Measurements from ENCODE around the gene NFIC.

The NFIC gene

DNA sequence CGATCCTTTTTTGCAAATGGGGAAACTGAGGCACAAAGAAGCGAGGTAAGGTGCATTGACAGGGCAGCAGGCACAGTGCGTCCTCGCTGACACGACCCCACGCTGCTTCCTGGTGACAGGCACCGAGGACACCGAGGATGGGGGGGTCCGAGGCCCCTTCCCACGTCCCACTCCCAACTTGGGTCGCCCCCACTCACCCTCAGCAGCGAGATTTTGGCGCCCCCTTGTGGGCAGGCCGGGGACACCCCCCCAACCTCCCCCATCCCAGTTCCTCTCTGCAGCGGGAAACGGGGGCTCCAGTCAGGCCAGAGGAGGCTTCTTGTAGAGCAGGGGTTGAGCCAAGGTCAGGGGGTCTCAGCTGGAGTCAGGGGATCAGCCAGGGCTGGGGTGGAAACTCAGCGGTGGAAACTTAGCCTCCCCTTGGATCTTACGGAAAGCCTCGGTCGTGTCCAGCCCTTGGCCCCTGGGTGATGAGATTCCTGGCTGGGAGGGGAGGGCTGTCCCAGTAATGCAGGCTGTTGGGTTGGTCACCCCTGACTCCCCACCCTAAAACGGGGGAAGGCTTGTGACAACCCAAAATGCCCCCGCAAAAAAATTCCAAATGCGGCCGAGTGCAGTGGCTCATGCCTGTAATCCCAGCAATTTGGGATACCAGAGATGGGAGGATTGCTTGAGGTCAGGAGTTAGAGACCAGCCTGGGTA lies 105.7 kb downstream of the NFIC start:
- no peak for DNase-seq

DNA sequence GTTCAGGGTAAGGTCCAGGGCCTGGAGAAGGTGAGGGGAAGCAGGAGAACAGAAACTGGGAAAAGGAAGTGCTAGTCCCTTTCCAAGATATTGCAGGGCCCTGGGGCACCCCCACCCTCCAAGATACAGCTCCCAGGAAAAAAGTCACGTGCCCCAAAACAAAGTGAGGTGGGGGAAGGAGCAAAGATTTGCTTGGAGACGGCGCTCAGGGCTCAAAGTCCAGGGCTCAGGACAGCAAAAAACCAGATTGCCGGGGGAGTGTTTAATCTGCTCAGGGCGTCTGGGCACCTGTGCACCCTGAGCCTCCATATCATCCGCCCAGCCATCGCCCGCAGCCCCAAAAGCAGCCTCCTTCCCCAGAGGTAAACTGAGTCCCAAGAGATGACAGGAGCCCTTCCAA lies 107.6 kb downstream of the NFIC start:
- no peak for DNase-seq

DNA sequence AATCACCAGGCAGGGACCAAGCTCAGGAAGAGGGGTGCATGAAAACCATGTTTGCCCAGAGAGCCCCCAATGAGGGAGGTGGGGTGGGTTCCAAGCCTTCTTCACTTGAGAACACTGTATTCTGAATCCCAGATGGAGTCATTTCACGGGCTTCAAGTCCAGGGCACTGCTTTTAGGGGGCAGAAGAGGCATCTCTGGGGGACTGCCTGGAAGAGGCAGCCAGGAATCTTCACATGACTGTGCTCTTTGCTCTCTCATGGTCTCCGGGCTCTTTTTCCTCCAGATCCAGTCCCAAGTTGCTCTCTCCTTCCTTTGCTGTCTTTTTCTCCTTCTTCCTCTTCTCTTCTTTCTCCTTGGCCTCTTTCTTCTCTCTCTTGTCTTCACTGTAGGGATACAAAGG lies 108.2 kb downstream of the NFIC start:
- no peak for DNase-seq

DNA sequence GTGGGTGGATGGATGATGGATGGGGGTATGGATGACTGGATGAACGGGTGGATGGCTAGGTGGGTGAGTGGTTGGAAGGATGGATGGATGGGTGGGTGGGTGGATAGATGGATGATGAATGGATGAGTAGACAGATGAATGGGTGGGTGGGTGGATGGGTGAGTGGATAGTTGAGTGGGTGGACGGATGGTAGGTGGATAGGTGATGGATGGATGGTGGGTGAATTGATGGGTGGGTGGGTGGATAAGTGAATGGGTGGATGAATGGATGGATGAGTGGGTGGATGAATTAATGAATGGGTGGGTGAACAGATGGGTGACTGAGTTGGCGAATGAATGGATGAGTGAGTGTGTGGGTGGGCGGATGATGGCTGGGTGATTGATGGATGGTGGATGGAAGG lies 109.1 kb downstream of the NFIC start:
- no peak for DNase-seq

DNA sequence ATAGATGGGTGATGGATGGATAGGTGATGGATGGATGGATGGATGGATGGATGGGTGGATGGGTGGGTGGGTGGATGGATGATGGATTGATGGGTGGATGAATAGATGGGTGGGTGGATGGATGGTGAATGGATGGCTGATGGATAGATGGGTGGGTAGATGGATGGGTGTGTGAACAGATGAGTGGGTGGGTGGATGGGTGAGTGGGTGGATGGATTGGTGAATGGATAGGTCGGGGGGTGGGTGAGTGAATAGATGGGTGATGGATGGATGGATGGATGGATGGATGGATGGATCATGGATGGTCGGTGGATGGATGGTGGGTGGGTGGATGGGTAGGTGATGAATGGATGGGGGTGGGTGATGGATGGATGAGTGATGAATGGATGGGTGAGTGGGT lies 110.4 kb downstream of the NFIC start:
- DNase-seq = no peak

DNA sequence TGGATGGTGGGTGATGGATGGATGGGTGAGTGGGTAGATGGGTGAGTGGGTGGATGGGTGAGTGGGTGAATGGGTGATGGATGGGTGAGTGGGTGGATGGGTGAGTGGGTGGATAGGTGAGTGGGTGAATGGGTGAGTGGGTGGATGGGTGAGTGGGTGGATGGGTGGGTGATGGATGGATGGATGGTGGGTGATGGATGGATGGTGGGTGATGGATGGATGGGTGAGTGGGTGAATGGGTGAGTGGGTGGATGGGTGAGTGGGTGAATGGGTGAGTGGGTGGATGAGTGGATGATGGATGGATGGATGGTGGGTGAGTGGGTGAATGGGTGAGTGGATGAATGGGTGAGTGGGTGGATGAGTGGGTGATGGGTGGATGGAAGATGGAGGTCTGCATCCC lies 111.1 kb downstream of the NFIC start:
- no peak for DNase-seq

DNA sequence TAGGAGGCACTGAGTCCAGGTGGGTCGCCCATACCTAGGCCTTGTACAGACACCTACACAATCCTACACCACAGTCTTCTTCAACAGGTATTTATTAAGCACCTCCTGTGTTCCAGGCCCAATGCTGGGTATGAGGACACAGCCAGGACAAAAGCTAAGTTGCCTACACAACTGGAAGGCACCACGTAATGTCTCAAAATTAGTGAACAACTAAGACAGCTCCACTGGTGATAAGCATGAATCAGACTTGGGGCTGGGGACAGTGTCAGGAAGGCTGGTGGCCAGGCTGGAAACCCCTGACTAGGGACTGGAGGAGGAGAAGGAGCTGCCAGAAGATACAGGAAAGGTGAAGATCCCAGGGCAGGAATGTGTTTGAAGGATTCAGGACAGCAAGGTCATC lies 111.6 kb downstream of the NFIC start:
- DNase-seq = no peak

DNA sequence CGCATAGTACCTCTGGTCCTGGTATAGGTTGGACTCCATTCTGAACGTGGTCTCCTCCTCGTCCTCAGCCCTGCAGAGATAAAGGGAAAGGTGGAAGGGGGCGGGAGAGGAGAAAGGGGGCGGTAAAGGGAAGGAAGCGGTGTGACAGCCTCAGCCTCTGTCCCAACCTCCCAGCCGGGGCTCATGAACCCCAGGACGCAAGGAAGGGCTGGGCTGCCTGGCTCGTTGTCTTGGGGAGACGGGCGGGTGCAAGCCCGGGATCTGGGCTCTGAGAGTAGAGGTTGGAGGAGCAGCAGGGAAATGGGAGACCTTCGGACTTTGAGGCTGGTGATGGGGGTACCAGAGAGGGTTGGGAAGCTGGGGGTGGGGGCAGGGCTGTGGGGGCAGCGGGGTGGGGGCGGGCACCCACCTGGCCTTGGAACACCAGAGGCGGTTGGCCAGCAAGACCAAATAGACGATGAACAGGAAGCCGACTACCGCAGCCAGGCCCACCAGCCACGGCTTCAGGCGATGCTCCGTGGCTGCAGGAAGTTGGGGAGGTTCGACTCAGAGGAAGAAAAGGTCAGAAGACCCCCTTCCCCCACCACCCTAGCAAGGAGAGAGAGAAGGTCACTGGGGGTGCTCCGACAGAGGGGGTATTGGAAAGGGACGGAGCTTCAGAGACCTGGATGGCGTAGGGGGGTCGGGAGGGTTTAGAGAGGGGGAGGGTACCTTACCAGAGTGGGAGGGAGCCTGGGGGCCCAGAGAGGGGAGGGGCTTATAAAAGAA lies 112.2 kb downstream of the NFIC start:
- DNase-seq = no peak

DNA sequence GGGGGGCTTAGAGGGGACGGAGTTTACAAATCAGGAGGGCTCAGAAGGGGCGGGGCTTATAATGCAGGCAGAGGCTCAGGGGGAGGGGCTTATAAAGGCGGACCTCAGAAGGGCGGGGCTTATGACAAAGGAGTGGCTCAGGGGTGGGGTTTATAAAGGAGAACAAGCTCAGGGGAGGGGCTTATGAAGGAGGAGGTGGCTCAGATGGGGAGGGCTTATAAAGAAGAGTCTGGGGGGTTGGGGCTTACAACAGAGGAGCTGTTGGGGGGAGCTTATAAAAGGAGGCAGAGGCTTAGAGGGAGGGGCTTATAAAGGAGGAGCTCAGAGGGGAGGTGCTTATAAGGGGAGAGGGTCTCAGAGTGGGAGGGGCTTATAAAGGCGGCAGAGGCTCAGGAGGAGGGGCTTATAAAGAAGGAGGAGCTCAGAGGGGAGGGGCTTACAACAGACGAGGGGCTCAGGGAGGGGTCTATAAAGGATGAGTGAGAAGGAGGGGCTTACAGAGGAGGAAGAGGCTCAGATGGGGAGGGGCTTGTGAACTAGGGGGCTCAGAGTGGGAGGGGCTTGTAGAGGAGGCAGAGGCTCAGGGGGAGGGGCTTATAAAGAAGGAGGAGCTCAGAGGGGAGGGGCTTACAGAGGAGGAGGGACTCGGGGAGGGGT lies 112.9 kb downstream of the NFIC start:
- DNase-seq = no peak

DNA sequence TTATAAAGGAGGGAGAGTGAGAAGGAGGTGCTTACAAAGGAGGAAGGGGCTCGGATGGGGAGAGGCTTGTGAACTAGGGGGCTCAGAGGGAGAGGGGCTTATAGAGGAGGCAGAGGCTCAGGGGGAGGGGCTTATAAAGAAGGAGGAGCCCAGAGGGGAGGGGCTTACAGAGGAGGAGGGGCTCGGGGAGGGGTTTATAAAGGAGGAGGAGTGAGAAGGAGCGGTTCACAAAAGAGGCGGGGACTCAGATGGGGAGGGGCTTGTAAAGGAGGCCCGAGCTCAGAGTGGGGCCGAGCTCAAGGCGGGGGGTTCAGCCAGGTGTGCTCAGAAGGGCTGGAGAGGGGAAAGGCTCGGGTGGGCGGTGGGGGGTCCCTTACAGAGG lies 113.4 kb downstream of the NFIC start:
- no peak for DNase-seq

DNA sequence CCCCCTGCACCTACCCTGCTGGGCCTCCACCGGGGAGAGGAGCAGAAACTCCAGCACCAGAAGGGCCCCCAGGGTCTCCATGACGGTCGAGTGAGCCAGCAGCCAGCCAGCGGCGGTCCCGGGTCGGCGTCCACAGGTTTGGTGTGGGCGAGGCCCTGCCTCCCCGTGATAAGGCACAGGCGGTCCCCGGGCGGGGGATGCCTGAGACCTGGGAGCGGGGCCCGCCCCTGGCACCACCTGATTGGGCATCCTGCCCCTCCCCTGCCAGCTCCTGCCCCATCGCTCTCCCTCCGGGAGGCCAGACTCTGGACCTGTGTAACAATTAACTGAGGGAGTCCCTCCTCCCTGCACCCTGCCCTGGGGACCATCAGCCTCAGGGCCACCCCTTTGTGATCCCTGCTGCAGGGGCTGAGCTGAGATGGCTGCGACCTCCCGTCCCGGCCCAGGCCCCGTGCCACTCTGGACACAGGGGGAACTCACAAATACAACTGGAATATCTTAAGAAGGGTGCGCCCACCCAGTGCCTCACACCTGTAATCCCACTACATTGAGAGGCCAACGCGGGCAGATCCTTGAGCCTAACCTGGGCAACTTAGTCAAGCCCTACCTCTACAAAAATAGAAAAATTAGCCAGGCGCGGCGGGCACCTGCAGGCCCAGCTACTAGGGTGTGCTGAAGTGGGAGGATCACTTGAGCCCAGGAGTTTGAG lies 114.2 kb downstream of the NFIC start, which contains the start of gene SMIM24:
Gene SMIM24 (minus strand): TSS at position 143 of the 709 bp plus-strand sequence. CDS start 62 bp downstream, at position 81.
- DNase-seq = no peak

DNA sequence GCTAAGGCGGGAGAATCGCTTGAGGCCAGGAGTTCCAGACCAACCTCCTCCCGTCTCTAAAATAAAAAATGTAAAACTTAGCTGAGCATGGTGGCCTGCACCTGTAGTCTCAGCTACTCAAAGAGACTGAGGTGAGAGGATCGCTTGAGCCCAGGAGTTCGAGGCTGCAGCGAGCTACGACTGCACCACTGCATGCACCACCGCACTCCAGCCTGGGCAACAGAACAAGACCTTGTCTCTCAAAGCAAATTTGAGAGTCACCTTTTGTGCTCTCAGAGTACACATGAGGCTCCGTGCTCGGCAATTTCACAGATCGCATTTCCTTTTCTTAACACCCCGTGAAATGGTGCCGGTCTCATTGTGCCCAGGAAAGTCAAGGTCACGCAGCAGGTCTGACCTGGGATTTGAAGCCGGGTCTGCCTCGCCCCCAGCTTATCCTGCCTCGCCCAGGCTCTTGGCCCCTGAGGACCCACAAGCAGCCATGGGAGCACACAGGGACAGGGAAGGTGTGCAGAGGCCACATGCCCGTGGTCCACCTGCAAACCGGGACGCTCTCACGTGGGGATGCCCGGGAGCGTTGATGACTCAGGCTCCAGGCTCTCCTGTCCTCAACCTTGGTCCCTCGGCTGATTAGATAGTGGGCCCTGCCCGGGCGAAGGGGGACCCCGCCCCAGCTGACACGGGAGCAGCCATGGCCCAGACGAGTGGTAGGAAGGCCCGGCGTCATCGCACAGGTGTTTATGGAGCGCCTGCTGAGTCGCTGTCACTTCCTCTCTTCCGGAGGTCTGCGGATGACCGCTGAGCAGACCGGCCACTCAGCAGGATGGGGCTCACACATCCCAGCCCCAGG lies 115.1 kb downstream of the NFIC start:
- no peak for DNase-seq

DNA sequence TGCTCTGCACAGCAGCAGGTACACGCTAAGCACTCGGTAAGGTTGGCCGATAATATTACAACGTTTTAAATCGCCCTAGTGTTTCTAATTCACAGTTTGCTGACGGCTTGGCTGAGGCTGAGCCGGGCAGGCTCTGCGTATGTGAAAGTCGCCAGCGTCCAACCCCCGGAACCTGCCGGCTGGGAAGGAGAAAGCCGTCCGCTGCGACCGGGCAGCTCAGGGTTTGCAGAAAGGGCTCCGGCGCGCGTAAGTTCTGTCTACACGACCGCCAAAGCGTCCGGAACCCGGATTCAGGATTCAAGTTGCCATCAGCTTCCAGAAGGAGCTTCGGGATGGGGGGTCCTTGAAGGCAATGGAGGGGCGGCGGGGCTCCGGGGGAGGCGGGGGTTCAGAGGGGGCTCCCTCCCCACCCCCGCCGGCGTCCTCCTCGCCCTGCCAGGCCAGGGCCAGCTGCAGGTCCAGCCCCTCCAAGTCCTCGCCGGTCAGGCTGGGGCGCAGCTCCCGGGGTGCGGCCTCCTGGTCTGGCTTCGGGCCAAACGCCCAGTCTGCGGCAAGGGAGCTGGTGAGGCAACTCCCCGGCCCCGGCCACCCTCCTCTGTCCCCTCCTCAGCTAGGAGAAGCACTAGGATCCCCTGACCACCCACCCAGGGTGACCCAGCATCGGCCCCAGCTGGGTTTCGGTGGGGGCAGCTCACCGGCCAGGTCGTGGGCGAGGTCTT lies 116.3 kb downstream of the NFIC start:
- no peak for DNase-seq

DNA sequence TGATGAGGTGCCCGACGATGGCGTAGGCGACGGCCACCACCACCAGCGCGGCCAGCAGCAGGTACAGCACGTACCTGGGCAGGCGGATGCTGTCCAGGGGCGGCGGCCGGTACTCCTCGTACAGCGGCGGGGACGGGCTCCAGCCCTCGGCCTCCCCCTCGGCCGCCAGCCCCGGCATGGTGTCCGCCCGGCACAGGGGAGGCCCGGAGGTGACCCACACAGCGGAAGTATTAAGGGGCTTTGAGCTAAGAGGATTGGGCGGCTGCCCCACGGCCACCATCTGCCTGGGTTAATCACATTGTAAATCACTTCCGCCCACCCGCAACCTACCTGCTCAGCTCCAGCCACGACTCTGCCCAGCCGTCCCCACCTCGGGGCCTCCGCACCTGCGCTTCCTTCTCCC lies 116.8 kb downstream of the NFIC start, which contains the start of gene SMIM44:
Gene SMIM44 (minus strand): TSS at position 216 of the 403 bp plus-strand sequence. CDS start 38 bp downstream, at position 178.
- no peak for DNase-seq

DNA sequence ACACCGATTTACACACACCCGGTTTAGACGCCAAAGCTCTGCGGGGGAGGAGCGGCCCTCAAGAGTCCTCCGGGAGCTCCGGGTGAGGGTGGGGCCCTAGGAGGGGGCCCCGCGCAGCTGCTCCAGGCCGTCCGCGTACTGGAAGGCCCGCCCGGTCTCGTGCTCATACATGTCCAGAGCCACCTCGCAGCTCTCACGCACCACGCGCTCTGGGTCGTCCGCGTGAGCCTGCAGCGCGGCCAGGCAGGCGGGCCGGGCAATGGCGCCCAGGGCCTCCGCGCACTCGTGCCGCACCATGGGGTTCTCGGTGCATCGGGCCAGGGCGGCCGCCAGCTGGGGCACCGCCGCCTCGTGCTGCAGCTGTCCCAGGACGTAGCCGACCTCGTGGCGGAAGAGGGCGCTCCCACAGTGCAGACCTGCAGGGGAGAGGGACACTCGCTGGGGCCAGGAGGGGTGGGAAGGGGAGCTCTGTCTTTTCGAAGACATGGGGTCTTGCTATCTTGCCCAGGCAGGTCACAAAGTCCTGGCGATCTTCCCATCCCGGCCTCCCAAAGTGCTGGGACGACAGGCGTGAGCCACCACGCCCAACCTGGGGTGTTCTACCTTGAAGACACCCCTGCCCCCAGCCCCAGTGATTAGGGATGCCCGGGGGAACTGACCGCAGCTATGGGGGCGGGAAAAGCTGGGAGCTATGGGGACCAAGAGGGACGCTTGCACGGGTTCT lies 125.2 kb downstream of the NFIC start:
- DNase-seq = no peak

DNA sequence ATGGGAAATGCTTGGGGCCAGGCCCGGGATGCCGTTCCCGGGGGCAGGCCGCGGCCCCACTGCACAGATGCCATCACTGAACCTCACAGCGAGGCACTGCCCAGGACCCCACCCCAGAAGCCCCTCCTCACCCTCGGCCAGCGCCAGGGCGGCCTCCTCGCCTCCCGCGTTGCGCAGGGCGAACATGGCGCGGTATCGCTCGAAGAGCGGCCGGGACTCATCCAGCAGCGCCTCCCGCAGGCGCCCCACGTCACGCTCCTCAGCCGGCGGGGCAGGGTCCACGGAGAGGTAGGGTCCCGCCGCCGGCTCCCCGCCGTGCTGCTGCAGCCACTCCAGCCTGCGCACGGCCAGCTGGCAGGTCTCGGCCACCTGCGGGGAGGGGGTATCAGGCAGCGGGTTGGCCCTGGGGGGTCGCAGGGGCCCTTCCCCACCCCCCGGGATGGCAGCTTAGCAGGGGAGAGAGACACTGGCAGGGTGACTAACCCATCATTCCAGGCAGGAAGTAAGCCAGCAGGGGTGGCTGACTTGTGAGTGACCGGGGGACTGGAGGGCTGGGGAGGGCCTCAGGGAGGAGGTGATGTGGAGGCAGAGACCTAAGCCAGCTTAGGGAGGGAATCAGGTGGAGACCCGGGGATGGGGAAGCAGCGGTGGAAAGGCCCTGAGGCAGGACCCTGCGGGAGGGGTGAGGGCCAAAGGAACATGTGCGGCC lies 125.9 kb downstream of the NFIC start:
- DNase-seq = no peak

DNA sequence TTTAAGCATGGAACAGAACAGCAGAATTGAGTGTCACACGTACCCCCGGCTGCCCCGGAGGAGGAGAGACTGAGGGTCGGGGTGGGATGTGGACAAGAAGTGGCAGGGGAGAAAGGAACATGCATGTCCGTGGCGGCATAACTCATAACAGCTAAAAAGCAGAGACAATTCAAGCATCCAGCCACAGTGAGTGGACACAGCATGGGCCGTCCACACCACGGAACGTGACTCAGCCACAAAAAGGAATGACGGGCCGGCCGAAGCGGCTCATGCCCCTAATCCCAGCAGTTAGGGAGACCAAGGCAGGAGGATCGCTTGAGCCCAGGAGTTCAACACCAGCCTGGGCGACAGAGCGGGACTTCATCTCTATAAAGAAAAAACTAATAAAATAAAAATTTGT lies 126.5 kb downstream of the NFIC start:
- DNase-seq = no peak

DNA sequence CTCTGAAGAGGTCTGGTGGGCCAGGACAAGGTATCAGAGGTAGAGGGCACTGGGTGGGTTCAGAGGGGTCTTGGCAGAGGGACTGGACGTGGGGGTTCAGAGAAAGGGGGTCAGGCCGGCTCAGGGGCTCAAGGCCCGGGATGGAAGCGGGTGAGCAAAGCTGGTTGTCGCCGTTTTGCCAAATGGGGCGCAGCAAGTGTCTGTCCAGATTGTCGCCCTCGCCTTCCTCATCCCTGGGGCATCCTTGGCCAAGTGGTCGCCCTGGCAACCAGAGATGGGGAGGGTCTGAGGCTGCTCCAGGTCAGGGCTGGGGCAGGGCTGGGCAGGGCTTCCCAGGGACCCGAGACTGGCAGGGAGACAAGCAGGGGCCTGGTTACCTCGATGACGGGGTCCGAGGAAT lies 127.3 kb downstream of the NFIC start:
- DNase-seq = no peak

DNA sequence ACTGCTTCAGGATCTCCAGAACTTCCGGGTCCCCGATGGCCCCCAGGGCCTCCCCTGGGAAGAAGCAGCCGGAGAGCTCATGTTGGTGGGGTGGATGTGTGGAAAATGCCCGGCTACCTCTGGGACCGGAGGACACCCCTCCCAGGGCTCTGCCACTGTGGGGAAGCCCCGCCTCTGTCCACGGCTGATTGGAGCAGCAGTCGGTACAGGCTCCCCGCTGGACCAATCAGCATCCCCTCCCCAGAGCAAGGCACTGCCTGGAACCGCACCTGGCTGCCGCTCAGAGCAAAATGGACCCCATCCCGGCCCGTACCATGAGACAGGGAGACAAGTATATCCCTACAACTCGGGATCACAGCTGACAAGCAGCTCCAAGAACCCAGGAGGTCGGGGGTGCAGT lies 127.7 kb downstream of the NFIC start:
- no peak for DNase-seq

DNA sequence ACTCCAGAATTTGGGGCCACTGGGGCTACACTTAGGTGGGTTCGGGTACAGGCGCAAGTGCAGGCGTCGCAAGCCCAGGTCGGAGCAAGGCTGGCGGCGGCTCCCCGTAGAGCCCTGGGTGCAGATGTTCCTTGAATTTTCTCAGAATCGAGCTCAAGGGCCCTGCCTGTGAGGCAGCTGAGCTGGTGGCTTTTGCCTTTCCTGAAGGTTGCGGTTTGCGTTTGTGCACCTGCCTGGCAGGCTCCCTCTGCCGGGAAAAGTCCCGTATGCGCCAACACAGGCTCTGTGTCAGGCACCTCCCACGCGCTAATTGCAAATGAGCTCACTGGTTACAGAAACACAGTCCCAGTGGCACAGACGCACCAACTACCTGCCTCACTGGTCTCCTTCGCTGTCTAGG lies 128.2 kb downstream of the NFIC start:
- DNase-seq = no peak
